Pancreas (tissue), 10 donors: ENCODE data around the gene ACYP2. TPM values are rescaled to one million over a fixed set of nuclear protein-coding genes. Genes with fewer than 3 reads are reported as not detected.
A peak's percentile ranks its signal among the peaks of the same experiment; 100 is the strongest.
"Not testable (repeated sequence)": the region's sequence is repeated elsewhere in the genome, so short reads cannot be mapped to it uniquely, and the experiment has no call there.

Experiments used
- ATAC-seq, 4 donors: fragments of 200-7000 bp; cut with Tn5 transposase; one replicate each; pipeline versions ENCODE4 v1.8.0 to v1.9.1; 2020; ENCODE audit warnings: mild to moderate bottlenecking in 4 of 4, moderate library complexity in 4 of 4
- DNase-seq, 6 donors: peaks; one replicate each; pipeline ENCODE4 v3.0.0-alpha.2; 2020
- FAIRE-seq: peaks from 2 replicates; lab custom pipeline; 2012; peaks lifted over from hg19 to GRCh38; lab: Jason Lieb, UNC
- H3K27ac ChIP-seq, 4 donors: fragments of 200-600 bp; sonication (generic); 1 replicate in 3 of 4; 2 replicates in 1 of 4; pipeline versions ENCODE4 v1.5.0 to v1.8.0; 2020
- H3K27me3 ChIP-seq, 4 donors: fragments of 200-600 bp; one replicate each; pipeline ENCODE4 v1.8.0; 2021
- H3K36me3 ChIP-seq, 3 donors: fragments of 200-600 bp; sonication (generic) in 1 of 3; one replicate each; pipeline versions ENCODE4 v1.5.0 to v1.8.0; 2020 to 2021
- H3K4me1 ChIP-seq, 3 donors: fragments of 200-600 bp; one replicate each; pipeline ENCODE4 v1.8.0; 2021
- H3K4me3 ChIP-seq, 4 donors: fragments of 200-600 bp; sonication (generic) in 2 of 4; one replicate each; pipeline versions ENCODE4 v1.5.0 to v1.8.0; 2020 to 2021
- H3K9me3 ChIP-seq, 4 donors: fragments of 200-600 bp; one replicate each; pipeline ENCODE4 v1.8.0; 2021
- WGBS, 2 donors: extraction: QIAGEN DNeasy Blood & Tissue Kit; methylation state at CpG; one replicate each; pipeline ENCODE4 v1.1.7; 2013; 5-methylcytosine and 5-hydroxymethylcytosine counted together
- intact Hi-C, 3 donors: fragments of 100-400 bp; cut with DNase I; formaldehyde crosslinking; loops; one replicate each; pipeline versions ENCODE4 v1.11.1 to v1.14.2; 2022
- polyA plus RNA-seq, 2 donors: library from polyadenylated mRNA; stranded (reverse); fragments of 200-250 nt; gene quantifications; one replicate each; pipeline ENCODE4 v1.2.3, GENCODE V29; 2013
- total RNA-seq, 6 donors: library from RNA; stranded (reverse); fragmentation: NEBNext Ultra II Directional in 4 of 6; extraction: Animal tissue kit (Norgen Biotek cat#: 25700) in 4 of 6; gene quantifications; one replicate each; pipeline versions ENCODE4 v1.2.1 to v1.2.4, GENCODE V29; 2021 to 2023
- TF ChIP-seq, protein P1 (sequence below), 4 donors: fragments of 200-600 bp; sonication (generic) in 3 of 4; IDR thresholded peaks; one replicate each; pipeline versions ENCODE4 v1.5.0 to v1.8.0; 2021; ENCODE audit warnings: antibody characterized with exemption in 4 of 4
- donor health status: healthy with polysubstance abuse.
- donor health status: DM: no; HTN: no; CAD: no; lungs with moderate emphysema.
- donor health status: DM: no; HTN: no; CAD: no.
- donor health status: control.
- donor health status: control.
- donor health status: Bipolar disorder and iron deficiency.
- donor health status: DM: yes; HTN: yes; CAD: no.
- donor health status: DM: no; HTN: no; CAD: no.
- donor health status: DM: no; HTN: no; CAD: no.
- donor health status: DM: yes; HTN: yes; CAD: no.

Gene ACYP2
- total and polyA plus RNA-seq, 8 donors, result 8.0 to 18.0 (median 10.4) TPM

DNA sequence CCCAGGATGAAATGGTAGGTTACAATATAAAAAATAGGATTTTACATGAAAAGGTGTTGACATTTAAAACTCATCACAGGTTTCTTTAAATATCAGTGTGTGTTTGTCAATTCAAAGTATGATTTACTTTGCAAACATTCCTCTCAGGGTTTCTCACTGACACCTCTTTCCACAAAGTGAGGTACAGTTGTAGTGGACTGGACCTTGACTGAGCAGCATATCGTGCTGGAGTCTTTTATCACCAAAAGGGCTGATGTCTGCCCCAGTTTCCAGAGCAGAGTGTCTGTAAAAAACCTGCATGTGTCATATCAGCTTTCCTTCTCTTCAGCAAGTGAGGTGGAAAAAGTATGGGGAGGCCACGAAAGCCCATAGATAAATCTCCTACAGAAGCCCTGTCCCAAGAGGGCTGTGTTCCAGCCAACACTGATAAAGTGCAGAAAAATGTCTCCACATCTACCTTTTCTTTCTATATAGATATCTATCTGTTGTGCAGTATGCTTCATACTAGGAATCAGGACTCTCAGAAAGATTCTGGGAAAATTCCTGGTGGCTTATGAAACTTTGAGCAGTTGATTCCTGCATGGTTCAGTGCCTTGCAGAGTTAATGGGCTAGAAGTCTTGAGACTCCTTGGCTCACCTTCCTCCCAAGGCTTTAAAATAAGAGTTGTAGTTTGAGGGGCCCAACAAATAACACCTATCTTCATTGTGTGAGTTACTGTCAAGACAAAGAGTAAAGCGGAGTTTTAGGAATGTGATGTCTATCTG, 6.9 kb downstream of the ACYP2 start:
- Histone ChIP-seq H3K9me3 (no peaks in the 10 kb centered on the region), H3K27ac (no peak overlapping the region), H3K27me3 (no peaks in the 10 kb centered on the region), H3K36me3 (no peaks in the 10 kb centered on the region), H3K4me1 (no peaks in the 10 kb centered on the region), H3K4me3 (no peak overlapping the region)
- FAIRE-seq (no peak), ATAC-seq (no peak), DNase-seq (no peak)
- WGBS, 2 donors, result 78 to 81% methylated on average over 3 of the region's 3 CpGs
- intact Hi-C loops, result no loop called here
- TF ChIP-seq, protein P1, sequence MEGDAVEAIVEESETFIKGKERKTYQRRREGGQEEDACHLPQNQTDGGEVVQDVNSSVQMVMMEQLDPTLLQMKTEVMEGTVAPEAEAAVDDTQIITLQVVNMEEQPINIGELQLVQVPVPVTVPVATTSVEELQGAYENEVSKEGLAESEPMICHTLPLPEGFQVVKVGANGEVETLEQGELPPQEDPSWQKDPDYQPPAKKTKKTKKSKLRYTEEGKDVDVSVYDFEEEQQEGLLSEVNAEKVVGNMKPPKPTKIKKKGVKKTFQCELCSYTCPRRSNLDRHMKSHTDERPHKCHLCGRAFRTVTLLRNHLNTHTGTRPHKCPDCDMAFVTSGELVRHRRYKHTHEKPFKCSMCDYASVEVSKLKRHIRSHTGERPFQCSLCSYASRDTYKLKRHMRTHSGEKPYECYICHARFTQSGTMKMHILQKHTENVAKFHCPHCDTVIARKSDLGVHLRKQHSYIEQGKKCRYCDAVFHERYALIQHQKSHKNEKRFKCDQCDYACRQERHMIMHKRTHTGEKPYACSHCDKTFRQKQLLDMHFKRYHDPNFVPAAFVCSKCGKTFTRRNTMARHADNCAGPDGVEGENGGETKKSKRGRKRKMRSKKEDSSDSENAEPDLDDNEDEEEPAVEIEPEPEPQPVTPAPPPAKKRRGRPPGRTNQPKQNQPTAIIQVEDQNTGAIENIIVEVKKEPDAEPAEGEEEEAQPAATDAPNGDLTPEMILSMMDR (IDR thresholded peaks at IDR 0.05), result no peak

DNA sequence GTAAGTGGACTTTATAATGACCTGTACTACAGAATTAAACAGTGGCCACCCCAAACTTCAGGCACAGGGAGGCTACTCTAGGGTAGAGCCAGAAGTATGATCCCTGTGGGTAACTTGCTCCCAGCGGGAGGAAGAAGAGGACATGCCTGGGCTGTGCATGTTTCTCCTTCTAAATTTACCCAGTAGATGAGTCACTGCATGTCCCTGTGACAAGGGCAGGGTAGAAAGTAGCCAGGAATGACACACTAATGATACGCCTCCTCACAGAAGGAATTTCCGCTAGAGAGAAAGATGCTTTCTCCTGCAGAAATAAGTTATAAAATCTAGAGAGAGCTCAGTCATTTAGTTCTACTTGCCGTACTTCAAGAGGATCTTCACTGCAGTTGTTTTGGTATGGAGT, 7.5 kb downstream of the ACYP2 start:
- WGBS, 2 donors, result 92 to 95% methylated on average over 4 of the region's 4 CpGs
- H3K27ac ChIP-seq, result no peak overlapping the region
- ATAC-seq (peak in 3 of 4 donors; percentile 18 to 44 (median 38)), DNase-seq (no peak), FAIRE-seq (no peak)
- H3K4me1 ChIP-seq, result no peaks in the 10 kb centered on the region
- no peaks in the 10 kb centered on the region for H3K27me3 ChIP-seq
- H3K9me3 ChIP-seq, result no peaks in the 10 kb centered on the region
- no peak overlapping the region for H3K4me3 ChIP-seq
- no peaks in the 10 kb centered on the region for H3K36me3 ChIP-seq
- TF ChIP-seq, protein P1 (IDR thresholded peaks at IDR 0.05), result no peak
- intact Hi-C loops, result no loop called here

DNA sequence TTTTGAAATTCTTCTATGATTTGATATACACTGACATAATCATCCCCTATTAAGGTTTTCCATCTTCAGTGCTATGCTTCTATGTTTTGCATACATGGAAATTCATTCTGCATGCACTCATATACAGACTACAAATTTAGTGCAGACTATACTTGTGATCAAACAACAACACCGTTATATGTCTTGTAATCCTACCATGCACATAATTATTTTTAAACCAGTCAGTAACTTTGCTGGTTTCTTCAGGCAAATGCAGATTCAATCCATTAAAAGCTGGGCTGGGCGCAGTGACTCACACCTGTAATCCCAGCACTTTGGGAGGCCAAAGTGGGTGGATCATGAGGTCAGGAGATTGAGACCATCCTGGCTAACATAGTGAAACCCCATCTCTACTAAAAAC, 11.8 kb downstream of the ACYP2 start:
- H3K9me3 ChIP-seq, H3K4me3 ChIP-seq, DNase-seq, intact Hi-C loops, H3K4me1 ChIP-seq, H3K36me3 ChIP-seq, ATAC-seq, H3K27me3 ChIP-seq, H3K27ac ChIP-seq, FAIRE-seq: not testable (repeated sequence)
- WGBS, 2 donors, result 93 to 95% methylated on average over 2 of the region's 2 CpGs

DNA sequence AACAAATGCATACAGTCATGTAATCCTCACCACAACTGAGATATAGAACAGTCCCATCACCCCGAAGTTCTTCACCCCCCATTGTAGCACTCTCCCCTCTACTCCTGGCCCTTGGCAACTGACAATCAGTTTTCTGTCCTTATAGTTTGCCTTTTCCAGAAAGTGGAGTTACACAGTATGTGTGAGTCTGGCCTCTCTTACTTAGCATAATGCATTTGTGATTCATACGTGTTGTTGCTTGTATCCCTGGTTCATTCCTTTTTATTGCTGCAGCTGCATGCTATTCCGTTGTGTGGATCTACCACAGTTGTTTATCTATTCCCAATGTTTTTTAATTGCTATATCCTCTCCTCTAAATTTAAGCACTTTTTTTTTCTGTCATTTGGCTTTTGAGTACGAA, 17.6 kb downstream of the ACYP2 start:
- Histone ChIP-seq H3K27me3 (no peaks in the 10 kb centered on the region), H3K27ac (no peak overlapping the region), H3K36me3 (no peaks in the 10 kb centered on the region), H3K4me3 (no peak overlapping the region), H3K4me1 (no peaks in the 10 kb centered on the region), H3K9me3 (no peaks in the 10 kb centered on the region)
- no peak for ATAC-seq
- 95 to 98% methylated on average over 4 of the region's 4 CpGs for WGBS, 2 donors
- FAIRE-seq, result no peak
- no peak for DNase-seq
- TF ChIP-seq, protein P1 (IDR thresholded peaks at IDR 0.05), result no peak
- intact Hi-C loops, result no loop called here

DNA sequence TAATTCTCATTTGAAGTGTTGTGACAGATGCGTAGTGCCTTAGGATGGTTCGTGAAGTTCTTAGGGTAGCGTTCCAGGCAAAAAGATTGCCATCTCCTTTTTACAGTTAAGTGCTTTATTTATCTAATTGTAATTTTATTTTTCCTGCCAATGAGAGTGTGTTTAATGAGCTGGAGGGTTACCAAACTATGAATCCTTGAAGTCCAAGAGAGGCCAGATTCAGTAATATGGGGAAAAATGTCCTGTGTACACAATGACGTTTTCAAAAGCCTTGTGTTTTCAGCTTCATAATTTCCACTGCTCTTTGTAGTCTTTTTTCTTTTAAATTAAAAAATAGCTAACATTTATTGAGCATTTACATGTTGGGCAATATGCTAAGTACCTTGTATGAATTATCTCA, 23.8 kb downstream of the ACYP2 start:
- TF ChIP-seq, protein P1 (IDR thresholded peaks at IDR 0.05), result no peak
- no peak overlapping the region for H3K27ac ChIP-seq
- 82 to 84% methylated on average over 4 of the region's 4 CpGs for WGBS, 2 donors
- H3K27me3 ChIP-seq, result no peaks in the 10 kb centered on the region
- no peaks in the 10 kb centered on the region for H3K4me1 ChIP-seq
- ATAC-seq, result no peak
- no peaks in the 10 kb centered on the region for H3K9me3 ChIP-seq
- FAIRE-seq, result no peak
- no peaks in the 10 kb centered on the region for H3K36me3 ChIP-seq
- H3K4me3 ChIP-seq, result no peak overlapping the region
- intact Hi-C loops, result no loop called here
- no peak for DNase-seq
